Kidney tubule cell (primary cell): ENCODE data around the gene ZBTB17.
A peak's percentile ranks its signal among the peaks of the same experiment; 100 is the strongest.

Experiments used
- DNase-seq: peaks from one replicate; pipeline ENCODE4 v3.0.0-alpha.2; 2018; ENCODE audit warnings: low spot score

Gene ZBTB17

DNA sequence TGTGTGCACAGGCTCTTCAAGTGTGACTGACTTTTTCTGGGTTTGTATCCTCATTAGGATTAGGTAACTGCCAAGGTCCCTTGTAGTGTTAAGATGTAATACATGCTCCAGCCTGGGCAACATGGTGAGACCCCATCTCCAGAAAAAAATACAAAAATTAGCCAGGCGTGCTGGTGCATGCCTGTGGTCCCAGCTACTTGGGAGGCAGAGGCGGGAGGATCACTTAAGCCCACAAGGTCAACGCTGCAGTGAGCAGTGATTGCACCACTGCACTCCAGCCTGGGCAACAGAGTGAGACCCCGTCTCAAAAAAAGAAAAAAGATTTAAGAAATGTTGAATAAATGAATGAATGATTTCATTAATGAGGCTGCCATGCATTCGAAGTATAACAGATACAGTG, 15.1 kb downstream of the ZBTB17 start:
- DNase-seq, result no peak

DNA sequence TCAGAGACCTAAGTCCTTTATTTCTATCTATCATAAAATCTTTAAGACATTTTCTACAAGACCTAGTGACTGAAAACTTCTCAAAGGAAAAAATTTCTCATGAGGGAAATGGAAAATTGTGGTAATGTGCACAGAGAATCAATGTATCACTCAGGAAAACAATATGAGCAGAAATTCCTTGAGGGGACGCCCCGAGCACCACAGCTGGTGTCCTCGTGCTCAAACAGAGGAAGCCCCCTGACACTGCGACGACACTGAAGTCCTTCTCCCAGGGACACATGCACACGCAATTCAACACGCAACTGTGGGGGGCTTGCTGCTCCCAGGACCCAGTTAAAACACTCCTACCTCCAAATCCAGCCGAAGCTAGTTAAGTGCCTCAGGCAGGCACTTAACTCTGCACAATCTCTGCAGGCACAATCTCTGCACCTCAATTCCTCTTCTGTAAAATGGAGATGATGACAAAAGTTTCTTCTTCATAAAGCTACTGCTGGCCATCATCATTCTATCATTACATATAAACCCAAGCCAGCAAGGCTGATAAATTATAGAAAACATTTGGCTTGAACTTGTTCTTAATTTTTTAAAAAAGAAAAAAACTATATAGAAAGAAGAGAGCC, 16.0 kb downstream of the ZBTB17 start:
- no peak for DNase-seq

DNA sequence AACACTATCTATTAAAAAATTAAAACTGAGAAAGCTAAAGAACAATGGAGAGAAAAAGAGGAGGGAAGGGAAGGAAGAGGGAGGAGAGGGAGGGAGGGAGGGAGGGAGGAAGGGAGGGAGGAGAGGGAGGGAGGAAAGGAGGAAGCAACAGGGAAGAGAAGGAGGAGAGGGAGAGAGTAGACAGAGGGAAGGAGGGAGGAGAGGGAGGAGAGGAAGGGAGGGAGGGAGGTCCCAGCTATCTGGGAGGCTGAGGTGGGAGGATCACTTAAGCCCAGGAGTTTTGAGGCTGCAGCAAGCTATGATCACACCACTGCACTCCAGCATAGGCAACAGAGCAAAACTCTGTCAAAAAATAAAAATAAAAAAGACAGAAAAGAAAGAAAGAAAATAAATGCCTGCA, 16.5 kb downstream of the ZBTB17 start:
- DNase-seq, result no peak

DNA sequence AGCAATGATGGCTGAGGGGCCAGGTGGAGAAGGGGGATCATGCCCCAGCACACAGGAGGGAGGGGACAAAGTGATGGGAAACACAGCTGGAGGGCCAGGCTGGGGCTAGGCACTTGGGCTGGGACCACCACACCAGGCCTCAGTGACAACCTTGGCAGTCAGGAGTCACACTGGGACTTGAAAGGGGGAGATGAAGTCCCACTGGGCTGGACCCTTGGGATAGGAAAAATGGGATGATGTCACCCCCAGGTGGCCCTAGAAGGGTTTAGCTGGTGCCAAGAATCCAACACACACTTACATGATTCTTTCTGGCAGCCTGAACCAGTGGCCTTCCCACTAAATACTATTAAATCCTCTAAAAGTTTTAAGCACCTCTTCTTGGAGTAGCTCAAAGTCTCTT, 17.1 kb downstream of the ZBTB17 start:
- no peak for DNase-seq

DNA sequence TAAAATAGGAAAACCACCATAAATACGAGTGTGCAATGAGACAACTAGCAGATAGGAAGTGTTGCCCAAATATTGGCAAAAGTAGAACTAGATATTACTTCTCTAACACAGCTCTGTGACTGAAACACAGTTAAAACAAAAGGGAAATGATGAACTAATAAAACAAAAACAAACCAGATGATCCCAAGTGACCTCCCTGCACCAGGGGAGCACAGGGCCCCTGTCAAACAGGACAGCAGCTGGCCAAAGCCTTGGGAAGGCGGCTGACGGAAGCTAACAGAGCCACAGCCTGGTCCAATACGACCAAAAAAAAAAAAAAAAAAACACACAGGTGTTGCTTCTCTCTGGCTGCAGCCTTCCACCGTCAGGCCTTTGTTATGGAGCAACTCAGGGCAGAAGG, 17.8 kb downstream of the ZBTB17 start:
- DNase-seq, result no peak

DNA sequence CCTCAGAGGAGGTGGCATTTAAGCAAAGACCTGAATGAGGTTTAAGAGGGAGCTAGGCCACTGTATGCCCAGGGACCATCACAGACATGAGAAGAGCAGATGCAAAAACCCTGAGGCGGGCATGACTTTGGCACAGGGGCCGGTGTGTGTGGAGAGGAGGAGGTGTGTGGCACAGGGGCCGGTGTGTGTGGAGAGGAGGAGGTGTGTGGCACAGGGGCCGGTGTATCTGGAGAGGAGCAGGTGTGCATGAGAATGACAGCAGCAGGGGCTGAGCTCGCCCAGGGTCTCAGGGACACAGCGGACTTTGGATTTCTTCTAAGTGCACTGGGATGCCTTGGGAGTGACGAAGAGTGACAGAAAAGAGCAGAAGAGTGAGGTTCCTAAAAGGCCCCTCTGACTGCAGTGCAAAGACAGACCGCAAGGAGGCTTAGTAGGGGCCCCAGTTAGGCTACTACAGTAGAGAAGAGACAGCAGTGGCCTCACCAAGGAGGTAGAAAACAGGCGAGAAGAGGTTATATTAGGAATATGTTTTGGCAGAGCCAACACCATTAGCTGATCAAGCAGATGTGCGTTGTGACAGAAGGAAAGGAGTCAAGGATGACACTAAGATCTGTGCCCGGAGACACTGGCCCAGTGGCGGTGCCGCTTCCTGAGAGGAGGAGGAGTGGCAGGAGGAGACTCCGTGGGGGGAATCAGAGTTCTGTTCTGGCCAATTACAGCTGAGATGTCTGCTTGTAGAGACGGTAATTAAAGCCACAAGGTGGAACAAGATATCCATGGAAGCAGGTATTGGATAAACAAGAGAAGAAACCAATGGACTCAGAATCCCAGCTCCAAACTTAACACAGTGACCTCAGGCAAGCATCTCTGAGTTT, 18.4 kb downstream of the ZBTB17 start:
- DNase-seq, result no peak

DNA sequence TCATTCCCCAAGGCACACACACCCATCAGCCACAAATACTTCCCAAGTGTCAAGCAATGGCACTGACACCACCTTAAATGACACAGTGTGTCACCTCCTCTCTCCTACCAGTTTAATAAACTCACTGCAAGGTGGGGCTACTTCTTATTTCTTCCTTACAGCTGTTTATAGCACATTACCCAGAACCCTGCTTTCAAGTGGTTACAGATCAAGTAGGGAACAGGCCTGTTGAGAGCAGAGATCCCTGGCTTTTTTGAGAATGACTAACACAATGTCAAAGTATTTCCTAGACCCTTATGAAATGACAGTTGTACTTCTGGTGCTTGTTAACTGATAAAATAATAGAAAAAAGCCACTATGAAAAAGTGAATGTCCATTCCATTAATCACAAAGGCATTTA, 19.8 kb downstream of the ZBTB17 start:
- DNase-seq, result peak; percentile 16

DNA sequence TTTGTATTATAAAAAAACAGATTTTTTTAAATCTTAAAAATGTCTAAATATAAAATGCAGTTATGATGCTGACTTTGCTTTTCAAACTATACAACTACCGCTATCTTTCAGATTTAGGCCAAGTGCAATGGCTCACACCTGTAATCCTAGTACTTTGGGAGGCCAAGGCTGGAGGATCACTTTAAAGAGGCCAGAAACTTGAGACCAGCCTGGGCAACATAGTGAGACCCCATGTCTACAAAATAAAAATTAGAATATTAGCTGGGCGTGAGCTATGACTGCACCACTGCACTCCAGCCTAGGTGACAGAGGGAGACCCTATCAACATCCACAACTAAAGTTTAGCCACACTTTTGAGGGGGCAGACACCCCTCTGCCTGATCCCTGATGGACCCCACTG, 20.3 kb downstream of the ZBTB17 start:
- DNase-seq, result no peak

DNA sequence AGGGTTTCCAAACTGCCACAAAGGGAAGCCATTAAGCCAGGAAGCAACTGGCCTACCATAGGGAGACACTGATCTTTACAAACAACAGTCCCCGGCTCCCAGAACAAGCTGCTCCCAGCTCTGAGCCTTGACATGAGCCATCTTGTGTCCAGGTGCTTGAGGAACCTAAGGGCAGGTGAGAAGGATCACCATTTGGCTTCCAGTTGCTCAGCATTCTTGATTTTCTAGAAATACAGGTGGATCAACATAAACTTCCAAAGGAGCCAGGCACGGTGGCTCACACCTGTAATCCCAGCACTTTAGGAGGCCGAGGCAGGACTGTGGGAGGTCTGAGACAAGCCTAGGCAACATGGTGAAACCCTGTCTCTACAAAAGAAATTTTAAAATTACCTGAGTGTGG, 21.6 kb downstream of the ZBTB17 start:
- no peak for DNase-seq

DNA sequence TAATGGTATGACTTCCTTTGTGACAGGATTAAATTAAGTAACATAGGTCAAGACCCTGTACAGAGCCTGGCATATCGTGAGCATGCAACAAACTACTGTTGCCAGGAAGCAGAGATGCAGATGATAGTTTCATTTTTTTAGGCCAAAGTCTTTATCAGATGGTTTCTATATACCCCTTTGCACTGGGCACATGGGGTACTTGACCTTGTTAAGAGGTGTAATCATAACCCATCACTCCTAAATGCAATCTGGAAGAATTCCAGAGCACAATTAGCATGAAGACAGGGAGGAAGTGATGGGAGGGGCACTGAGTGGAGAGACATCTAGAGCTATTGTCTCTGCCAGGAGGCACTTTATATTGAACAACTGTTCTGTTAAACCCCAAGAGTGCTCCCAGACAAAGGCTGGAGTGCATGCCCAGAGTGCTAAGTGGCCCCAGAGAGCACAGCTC, 22.1 kb downstream of the ZBTB17 start:
- DNase-seq, result no peak

DNA sequence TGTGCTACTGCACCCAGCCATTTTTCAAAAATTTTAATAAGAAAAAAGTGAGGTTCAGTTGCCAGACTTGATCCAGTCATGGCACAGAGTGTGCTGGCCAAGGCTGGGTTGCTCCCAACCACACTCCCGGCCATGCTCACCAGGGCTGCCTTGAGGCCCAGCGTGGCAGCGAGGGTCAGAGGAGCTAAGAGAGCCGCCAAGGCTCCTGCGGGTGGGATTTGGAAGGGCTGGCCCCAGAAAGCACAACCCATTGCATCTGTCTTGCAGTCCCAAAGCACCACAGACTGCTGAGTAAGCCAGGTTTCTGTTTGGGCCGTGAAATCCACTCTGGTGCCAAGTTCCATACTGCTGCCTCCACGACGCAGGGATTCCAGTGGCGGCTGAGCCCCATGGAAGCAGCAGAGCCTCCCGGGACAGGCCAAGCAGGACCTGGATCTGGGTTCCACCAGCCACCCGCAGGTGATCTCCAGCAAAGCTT, 22.6 kb downstream of the ZBTB17 start:
- no peak for DNase-seq

DNA sequence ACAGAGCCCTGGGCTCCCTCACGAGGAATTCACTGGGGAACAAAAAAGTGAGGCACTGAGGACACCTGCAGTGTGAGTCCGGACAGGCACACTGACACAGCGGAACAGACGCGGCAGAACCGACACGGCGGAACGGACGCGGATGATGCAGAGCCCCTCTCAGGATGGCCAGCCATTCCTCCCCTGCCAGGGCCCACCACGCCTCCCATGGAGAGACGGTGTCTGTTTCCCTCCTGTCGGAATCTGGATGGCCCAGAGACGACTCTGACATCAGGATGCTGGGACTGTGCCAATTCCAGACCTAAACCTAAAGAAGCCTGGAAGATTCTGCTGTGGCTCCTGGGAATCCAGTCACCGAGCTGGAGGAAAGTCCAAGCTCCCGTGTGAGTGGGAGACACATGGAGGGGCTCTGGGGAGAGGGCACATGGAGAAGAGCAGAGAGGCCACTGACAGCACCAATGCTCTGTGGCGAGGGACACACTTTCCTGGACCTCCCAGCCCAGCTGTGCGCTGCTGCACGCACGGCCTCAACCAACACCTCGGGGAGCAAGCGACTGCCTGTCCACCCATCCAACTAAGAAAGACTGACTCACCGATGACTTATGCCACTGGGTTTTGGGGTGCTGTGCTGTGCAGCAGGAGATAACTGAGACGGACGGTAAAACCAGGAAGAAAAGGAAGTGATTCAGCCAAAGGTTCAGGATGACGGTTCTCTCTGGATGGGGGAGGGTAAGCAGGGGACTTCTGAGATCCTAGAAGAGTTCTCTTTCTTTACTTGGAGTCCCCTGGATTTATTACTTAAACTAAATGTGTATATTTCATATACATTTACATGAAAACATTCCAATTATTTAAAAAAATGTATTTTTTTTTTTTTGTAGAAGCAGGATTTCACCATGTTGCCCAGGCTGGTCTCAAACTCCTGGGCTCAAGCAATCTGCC, 23.3 kb downstream of the ZBTB17 start:
- DNase-seq, result peak; percentile 97

DNA sequence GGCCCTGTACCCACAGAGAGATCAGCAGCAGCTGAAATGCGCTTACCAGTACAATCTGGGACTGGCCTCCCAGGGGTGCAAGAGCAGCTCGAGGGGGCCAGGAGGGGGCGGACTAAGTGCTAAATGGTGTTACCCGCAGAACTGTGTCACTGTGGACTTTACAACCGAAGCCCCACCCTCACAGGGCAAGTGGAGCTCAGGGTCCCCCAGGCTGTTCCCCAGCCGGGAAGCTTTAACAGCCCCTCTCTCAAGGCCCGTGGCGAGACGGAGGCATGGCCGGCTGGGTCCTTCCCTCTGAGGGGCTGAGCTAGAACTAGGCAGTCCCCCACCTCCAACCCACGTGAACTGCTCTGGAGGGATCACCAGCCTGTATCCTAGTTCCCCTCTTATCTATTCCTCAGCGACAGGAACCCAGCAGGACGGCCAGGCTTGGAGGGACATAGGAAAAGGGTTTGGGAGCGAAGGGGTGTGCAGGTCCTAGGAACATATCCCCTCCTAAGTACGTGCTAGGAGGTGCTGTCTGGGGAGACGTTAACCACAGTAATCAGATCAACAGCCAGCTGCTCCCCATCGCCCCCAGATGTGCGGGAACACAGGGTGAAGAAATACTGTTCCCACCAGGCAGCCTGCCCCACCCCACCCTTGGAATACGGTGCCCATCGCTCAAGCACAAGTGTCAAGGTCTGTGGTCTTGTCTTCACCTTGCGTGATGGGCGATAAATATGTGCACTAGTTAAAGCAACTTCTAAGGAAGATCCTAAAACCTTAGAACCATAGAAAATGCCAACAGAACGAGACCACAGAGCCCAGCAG, 24.4 kb downstream of the ZBTB17 start:
- DNase-seq, result no peak

DNA sequence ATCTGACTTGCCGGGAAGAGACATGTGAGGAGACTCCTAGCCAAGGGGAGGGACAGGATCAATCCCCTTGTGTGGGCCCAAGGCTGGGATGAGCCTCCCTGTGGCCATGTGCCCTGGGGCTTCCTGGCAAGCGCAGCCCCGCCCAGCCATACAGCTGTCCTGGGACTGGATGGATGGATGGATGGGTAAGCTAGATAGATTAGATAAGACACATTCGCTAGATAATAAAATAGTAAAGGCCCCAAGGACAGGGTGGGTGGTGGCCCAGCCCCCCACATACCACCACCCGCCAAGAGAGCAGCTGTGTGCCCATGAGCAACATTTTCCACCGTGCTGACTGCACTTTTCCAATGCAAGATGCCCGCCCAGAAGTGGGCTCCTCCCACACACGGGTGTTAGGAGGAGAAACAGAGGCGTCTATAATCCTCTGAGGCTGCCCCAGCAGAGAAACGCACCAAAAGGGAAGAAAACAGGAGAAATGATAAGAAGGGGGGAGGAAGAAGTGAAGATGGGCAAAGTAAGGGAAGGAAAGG, 25.1 kb downstream of the ZBTB17 start:
- DNase-seq, result no peak

DNA sequence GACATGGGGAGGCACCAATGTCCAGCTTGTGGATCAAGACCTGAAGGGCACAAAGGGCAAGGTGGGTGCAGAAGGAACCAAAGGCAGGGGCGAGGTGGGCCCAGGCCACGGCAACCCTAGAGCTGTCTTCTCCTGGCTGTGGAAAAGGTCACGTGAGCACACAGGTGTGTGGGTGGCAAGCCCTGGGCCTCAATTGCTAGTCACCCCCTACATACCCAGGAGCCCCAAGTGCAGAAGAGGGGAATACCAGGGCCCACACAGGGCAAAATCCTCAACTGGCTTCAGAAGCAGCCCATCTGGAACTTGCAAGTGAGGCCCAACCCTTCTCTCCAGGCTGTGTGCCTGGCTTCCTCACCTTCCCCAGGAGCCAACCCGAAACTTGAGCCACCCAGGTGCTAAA, 25.6 kb downstream of the ZBTB17 start:
- DNase-seq, result no peak

DNA sequence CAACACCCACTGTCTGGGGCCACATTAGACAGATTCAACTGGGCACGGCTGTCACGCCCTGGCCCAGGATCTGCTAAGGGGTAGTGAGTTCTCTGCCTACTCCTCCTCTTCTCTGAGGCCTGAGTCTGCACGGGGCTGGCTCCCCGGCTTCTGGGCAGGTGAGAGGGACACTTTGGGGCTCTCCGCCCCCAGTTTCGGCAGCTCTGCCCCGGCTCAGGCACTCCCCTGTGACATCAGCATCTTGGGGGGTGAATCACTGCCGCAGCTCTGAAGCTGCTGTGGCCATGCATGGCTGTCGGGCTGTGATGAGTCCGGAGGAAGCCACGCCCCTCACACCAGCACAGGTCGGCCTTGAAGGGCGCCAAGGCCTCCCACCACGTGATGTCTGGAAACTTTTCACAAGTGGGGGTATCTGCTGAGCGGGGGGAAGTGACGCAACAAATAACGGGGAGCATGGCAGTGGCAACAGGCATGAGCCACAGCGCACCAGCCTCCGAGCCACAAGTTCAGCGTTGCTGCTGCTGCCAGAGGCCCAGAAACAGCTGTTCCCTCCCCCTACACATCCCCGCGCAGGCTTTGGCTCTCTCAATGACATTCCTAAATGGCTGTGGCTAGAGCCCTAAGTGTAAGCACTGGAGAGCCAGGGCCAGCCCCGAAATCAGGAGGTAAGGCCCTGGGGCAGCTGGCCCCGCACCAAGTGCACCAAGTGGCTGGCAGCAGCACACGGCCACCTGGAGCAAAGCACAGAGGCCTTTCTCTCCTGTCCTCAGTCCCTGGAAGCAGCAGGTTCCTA, 26.3 kb downstream of the ZBTB17 start:
- DNase-seq, result peak; percentile 98

DNA sequence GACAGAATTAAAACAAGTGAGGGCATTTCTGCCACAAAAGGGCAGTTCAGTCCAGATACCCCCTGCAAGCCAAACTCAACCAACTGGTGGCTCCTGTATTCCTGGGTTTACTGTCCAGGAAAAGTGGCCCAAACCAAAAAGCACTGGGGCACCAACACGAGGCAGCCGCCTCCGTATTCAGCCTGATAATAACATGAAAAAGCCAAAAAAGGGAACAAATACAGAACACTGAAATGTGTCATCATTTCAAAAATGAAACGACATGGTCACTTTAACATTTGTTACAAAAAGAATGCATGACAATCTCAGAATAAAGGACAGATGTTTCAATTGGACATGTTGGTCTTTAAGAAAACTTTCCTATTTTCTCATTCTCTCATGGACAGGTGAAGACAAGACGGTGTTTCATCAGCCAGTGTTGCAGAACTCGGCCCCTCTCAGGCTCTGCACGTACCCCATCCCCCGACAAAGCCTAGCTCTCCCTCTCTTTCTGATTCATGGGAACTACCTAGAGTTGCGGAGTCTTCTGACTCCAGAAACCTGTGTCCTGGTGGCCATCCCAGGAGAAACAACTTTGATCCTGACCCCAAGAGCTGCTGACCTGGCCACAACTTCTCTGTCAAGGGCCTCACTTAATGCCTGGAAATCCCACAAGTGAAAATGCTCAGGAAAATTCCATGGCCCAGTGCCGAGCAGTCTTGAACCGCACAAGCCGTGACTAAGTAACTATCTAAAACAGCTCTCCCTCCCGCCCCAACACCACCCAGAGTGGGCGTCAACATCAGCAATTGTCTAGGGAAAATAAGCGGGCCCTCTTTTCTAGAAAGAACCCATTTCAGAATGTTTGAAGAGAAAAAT, 27.1 kb downstream of the ZBTB17 start:
- DNase-seq, result peak; percentile 93

DNA sequence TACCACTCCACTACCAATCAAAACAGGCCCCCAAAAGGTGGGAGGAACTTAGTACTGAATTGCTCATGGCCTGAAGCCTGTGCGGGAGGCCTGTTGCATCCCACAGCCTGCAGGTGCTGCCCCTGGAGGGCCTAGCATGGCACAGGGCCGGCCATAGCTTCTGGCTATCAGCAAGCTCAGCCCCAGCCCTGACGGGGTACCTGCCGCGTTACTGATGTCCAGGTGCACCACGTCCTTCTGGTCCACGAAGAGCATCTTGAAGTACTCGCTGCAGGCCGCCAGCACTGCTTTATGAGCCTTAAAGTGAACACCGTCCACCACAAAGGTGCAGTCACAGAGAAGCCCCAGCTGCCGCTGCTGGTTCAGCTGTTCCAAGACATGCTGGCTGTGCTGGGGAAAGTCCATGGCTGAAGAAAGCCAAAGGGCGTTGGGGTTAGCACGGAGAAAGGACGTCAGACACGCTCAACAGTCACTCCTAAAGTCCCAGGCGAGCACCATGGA, 27.8 kb downstream of the ZBTB17 start:
- DNase-seq, result no peak

DNA sequence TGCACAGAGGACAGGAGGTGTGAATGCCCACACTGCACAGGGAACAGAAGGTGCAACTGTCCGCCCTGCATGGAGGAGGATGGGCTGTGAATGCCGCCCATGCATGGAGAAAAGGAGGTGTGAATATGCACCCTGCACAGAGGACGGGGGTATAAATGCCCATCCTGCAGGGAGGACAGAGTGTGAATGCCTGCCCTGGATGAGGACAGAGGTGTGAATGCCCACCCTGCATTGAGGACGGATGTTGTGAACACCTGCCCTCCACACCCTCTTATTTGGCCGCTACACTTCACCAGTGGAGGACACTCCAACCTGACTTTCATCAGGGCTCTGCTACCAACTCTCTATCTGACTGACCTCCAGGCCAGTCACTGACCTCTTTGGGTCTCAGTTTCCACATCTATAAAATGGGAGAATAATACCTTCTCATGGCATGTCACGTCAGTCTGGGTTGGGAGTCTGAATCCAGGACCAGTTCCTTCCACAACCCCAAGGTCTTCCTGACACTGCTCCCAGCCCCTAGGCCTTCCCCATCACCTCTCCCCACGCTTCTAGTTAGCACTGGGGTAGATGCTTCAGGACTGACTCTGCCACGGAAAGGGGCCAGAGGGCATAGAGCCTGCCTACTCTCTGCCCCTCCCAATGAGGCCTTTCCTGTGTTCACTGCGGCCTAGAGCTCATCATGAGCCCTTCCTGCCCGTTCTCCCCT, 28.4 kb downstream of the ZBTB17 start:
- no peak for DNase-seq
